SK-N-SH treated with all-trans-retinoic acid at 6 μM for 48 hours (cell line): ENCODE results near the gene PSME3.
"Not testable (repeated sequence)": the region's sequence is repeated elsewhere in the genome, so short reads cannot be mapped to it uniquely, and the experiment has no call there.

Experiments
- BACH2 ChIP-seq: fragments of 250-450 bp; sonication (Bioruptor Pico); IDR thresholded peaks from 2 replicates; pipeline ENCODE4 v1.9.0; 2021; ENCODE audit warnings: mild to moderate bottlenecking, borderline replicate concordance
- GLIS3 ChIP-seq: fragments of 250-450 bp; sonication (Bioruptor Pico); IDR thresholded peaks from 2 replicates; pipeline ENCODE4 v1.5.0; 2020; ENCODE audit warnings: mild to moderate bottlenecking, moderate library complexity
- PATZ1 ChIP-seq: fragments of 250-450 bp; sonication (Bioruptor Pico); IDR thresholded peaks from 2 replicates; pipeline ENCODE4 v1.8.0; 2020; ENCODE audit warnings: mild to moderate bottlenecking, moderate library complexity, borderline replicate concordance
- ZNF70 ChIP-seq: fragments of 450-650 bp; formaldehyde crosslinking; IDR thresholded peaks from 2 replicates; pipeline ENCODE4 v1.5.0; 2020; ENCODE audit warnings: mild to moderate bottlenecking, moderate library complexity

GRCh38 chr17:42856093-42856492, 22.9 kb downstream of the PSME3 start:
- TF ChIP-seq PATZ1 (CRISPR knock-in tag); GLIS3 (CRISPR knock-in tag); BACH2; ZNF70: not testable (repeated sequence)
